GM12878 (cell line): ENCODE data around the gene TEX10. TPM values are rescaled to one million over a fixed set of nuclear protein-coding genes. Genes with fewer than 3 reads are reported as not detected.

Experiments used
- CHD4 ChIP-seq: fragments of 200-600 bp; sonication (generic); IDR thresholded peaks from 2 replicates; pipeline ENCODE4 v1.6.1; 2016; ENCODE audit warnings: mild to moderate bottlenecking
- JUND ChIP-seq: IDR thresholded peaks from 2 replicates; pipeline ENCODE4 v1.6.1; 2012; ENCODE audit warnings: low read depth, mild to moderate bottlenecking, low read length, improper control_type of control experiment, moderate library complexity
- NRF1 ChIP-seq: conservative IDR thresholded peaks from 2 replicates; pipeline ENCODE4 v1.6.1; 2011; ENCODE audit warnings: mild to moderate bottlenecking, low read depth, low read length, improper control_type of control experiment
- POU2F2 ChIP-seq: IDR thresholded peaks from 3 replicates; pipeline ENCODE4 v1.6.1; 2011; ENCODE audit warnings: low read depth, mild to moderate bottlenecking, low read length, borderline replicate concordance
- ZZZ3 ChIP-seq: IDR thresholded peaks from 2 replicates; pipeline ENCODE4 v1.6.1; 2011; ENCODE audit warnings: low read depth; ENCODE audit not compliant: control insufficient read depth, insufficient read length
- polyA plus RNA-seq, 11 experiments: library from polyadenylated mRNA; depleted of rRNA in 4 of 11; unstranded in 6 of 11; stranded (reverse) in 5 of 11; fragments of >200 nt; fragmentation: Nextera tagmentation in 4 of 11; fragmentation: Illumina TruSeq in 1 of 11; extraction: Ambion mirVana in 4 of 11; extraction: Trizol in 1 of 11; gene quantifications; 1 replicate in 1 of 11; 2 replicates in 10 of 11; pipeline versions ENCODE4 v1.2.1 to v1.2.3, GENCODE V29; 2011 to 2016; ENCODE audit warnings: inconsistent platforms in 2 of 11, missing spikeins in 2 of 11, low read depth in 1 of 11
- total RNA-seq, 4 experiments: library from RNA; depleted of rRNA in 3 of 4; stranded (reverse); fragments of >200 nt in 3 of 4; fragmentation: Illumina TruSeq in 1 of 4; extraction: Trizol in 1 of 4; gene quantifications; 2 replicates each; pipeline versions ENCODE4 v1.2.1 to v1.2.3, GENCODE V29; 2013 to 2021
- TF ChIP-seq, protein P1 (sequence below): fragments of 450-650 bp; IDR thresholded peaks from 2 replicates; pipeline ENCODE4 v1.6.1; 2017; ENCODE audit warnings: mild to moderate bottlenecking, moderate library complexity
- TF ChIP-seq, protein P2 (sequence below): fragments of 150-350 bp; IDR thresholded peaks from 2 replicates; pipeline ENCODE4 v1.6.1; 2016; ENCODE audit warnings: low read depth, low read length
- TF ChIP-seq, protein P3 (sequence below): fragments of 150-350 bp; IDR thresholded peaks from 2 replicates; pipeline ENCODE4 v1.6.1; 2014; ENCODE audit warnings: mild to moderate bottlenecking, low read depth, low read length
- TF ChIP-seq, protein P4 (sequence below), 3 experiments: IDR thresholded peaks in 2 of 3; conservative IDR thresholded peaks in 1 of 3; 2 replicates each; pipeline ENCODE4 v1.5.1; 2011; ENCODE audit warnings: low read depth in 3 of 3, low read length in 3 of 3, mild to moderate bottlenecking in 3 of 3, control low read depth in 2 of 3, moderate library complexity in 2 of 3, inconsistent platforms in 1 of 3, mixed read lengths in 1 of 3; ENCODE audit not compliant: control insufficient read depth in 2 of 3, insufficient read depth in 1 of 3; ENCODE audit errors: extremely low read depth in 1 of 3

Gene TEX10
- total and polyA plus RNA-seq, 10 of the 15 experiments (the other 5 are each of a cell fraction or from before 2014, with no cell fraction given): 17.4 to 46.6 (median 36.2) TPM

DNA sequence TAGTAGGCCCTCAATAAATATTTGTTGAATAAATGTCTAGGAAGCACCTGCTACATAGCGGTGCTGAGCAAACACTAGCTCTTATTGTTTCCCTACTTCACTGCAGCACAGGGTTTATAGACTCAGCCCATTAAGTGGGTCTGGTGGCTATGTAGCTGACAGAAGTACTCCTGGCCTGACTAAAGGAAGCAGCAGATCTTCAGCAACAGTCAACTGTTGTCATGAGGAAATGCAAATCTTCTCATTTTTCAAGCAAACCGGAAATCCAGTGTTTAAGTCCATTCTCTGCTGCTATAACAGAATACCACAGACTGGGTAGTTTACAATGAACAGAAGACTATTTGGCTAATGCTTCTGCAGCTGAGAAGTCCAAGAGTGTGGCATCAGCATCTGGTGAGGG lies 2.8 kb upstream of the TEX10 start (continued):
- TF ChIP-seq, protein P1, sequence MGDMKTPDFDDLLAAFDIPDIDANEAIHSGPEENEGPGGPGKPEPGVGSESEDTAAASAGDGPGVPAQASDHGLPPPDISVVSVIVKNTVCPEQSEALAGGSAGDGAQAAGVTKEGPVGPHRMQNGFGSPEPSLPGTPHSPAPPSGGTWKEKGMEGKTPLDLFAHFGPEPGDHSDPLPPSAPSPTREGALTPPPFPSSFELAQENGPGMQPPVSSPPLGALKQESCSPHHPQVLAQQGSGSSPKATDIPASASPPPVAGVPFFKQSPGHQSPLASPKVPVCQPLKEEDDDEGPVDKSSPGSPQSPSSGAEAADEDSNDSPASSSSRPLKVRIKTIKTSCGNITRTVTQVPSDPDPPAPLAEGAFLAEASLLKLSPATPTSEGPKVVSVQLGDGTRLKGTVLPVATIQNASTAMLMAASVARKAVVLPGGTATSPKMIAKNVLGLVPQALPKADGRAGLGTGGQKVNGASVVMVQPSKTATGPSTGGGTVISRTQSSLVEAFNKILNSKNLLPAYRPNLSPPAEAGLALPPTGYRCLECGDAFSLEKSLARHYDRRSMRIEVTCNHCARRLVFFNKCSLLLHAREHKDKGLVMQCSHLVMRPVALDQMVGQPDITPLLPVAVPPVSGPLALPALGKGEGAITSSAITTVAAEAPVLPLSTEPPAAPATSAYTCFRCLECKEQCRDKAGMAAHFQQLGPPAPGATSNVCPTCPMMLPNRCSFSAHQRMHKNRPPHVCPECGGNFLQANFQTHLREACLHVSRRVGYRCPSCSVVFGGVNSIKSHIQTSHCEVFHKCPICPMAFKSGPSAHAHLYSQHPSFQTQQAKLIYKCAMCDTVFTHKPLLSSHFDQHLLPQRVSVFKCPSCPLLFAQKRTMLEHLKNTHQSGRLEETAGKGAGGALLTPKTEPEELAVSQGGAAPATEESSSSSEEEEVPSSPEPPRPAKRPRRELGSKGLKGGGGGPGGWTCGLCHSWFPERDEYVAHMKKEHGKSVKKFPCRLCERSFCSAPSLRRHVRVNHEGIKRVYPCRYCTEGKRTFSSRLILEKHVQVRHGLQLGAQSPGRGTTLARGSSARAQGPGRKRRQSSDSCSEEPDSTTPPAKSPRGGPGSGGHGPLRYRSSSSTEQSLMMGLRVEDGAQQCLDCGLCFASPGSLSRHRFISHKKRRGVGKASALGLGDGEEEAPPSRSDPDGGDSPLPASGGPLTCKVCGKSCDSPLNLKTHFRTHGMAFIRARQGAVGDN: no peak
- TF ChIP-seq NRF1 (no peak), JUND (no peak), POU2F2 (0 out of 3 replicates have a peak, but pooled peaks have one; percentile 41), ZZZ3 (no peak), CHD4 (no peak)
- TF ChIP-seq, protein P2, sequence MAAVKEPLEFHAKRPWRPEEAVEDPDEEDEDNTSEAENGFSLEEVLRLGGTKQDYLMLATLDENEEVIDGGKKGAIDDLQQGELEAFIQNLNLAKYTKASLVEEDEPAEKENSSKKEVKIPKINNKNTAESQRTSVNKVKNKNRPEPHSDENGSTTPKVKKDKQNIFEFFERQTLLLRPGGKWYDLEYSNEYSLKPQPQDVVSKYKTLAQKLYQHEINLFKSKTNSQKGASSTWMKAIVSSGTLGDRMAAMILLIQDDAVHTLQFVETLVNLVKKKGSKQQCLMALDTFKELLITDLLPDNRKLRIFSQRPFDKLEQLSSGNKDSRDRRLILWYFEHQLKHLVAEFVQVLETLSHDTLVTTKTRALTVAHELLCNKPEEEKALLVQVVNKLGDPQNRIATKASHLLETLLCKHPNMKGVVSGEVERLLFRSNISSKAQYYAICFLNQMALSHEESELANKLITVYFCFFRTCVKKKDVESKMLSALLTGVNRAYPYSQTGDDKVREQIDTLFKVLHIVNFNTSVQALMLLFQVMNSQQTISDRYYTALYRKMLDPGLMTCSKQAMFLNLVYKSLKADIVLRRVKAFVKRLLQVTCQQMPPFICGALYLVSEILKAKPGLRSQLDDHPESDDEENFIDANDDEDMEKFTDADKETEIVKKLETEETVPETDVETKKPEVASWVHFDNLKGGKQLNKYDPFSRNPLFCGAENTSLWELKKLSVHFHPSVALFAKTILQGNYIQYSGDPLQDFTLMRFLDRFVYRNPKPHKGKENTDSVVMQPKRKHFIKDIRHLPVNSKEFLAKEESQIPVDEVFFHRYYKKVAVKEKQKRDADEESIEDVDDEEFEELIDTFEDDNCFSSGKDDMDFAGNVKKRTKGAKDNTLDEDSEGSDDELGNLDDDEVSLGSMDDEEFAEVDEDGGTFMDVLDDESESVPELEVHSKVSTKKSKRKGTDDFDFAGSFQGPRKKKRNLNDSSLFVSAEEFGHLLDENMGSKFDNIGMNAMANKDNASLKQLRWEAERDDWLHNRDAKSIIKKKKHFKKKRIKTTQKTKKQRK: no peak
- TF ChIP-seq, protein P3, sequence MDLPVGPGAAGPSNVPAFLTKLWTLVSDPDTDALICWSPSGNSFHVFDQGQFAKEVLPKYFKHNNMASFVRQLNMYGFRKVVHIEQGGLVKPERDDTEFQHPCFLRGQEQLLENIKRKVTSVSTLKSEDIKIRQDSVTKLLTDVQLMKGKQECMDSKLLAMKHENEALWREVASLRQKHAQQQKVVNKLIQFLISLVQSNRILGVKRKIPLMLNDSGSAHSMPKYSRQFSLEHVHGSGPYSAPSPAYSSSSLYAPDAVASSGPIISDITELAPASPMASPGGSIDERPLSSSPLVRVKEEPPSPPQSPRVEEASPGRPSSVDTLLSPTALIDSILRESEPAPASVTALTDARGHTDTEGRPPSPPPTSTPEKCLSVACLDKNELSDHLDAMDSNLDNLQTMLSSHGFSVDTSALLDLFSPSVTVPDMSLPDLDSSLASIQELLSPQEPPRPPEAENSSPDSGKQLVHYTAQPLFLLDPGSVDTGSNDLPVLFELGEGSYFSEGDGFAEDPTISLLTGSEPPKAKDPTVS: no peak
- TF ChIP-seq, protein P4, sequence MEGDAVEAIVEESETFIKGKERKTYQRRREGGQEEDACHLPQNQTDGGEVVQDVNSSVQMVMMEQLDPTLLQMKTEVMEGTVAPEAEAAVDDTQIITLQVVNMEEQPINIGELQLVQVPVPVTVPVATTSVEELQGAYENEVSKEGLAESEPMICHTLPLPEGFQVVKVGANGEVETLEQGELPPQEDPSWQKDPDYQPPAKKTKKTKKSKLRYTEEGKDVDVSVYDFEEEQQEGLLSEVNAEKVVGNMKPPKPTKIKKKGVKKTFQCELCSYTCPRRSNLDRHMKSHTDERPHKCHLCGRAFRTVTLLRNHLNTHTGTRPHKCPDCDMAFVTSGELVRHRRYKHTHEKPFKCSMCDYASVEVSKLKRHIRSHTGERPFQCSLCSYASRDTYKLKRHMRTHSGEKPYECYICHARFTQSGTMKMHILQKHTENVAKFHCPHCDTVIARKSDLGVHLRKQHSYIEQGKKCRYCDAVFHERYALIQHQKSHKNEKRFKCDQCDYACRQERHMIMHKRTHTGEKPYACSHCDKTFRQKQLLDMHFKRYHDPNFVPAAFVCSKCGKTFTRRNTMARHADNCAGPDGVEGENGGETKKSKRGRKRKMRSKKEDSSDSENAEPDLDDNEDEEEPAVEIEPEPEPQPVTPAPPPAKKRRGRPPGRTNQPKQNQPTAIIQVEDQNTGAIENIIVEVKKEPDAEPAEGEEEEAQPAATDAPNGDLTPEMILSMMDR (IDR thresholded peaks at IDR 0.05 in 2 of 3, conservative IDR thresholded peaks at IDR 0.05 in 1 of 3; ENCODE audit: control insufficient read depth in 2 of 3, extremely low read depth in 1 of 3, insufficient read depth in 1 of 3, low read depth in 3 of 3, low read length in 3 of 3): no peak
